Thyroid gland (tissue), 4 donors: ENCODE measurements around the gene DENND5A. TPM values are rescaled to one million over a fixed set of nuclear protein-coding genes. Genes with fewer than 3 reads are reported as not detected.
"Not testable (repeated sequence)": the region's sequence is repeated elsewhere in the genome, so short reads cannot be mapped to it uniquely, and the experiment has no call there.

Experiments used
- DNase-seq, 2 donors: peaks; one replicate each; pipeline ENCODE4 v3.0.0-alpha.2; 2019
- H3K27ac ChIP-seq, 3 donors: fragments of 200-600 bp; sonication (generic); 1 replicate in 2 of 3; 2 replicates in 1 of 3; pipeline ENCODE4 v1.5.1; 2016 to 2019; ENCODE audit warnings: mild to moderate bottlenecking in 1 of 3, moderate library complexity in 1 of 3
- H3K27me3 ChIP-seq: fragments of 200-600 bp; sonication (generic); one replicate; pipeline ENCODE4 v1.5.1; 2019
- H3K36me3 ChIP-seq, 2 donors: fragments of 200-600 bp; sonication (generic); one replicate each; pipeline ENCODE4 v1.5.1; 2016 to 2019
- H3K4me1 ChIP-seq, 2 donors: fragments of 200-600 bp; sonication (generic); one replicate each; pipeline ENCODE4 v1.5.1; 2017 to 2019
- H3K4me3 ChIP-seq, 3 donors: fragments of 200-600 bp; sonication (generic); replicated peaks in 1 of 3; 1 replicate in 2 of 3; 2 replicates in 1 of 3; pipeline ENCODE4 v1.5.1; 2016; ENCODE audit warnings: mild to moderate bottlenecking in 1 of 3
- H3K9me3 ChIP-seq: fragments of 200-600 bp; sonication (generic); one replicate; pipeline ENCODE4 v1.5.1; 2017
- POLR2A ChIP-seq, 2 donors: fragments of 450-650 bp; IDR thresholded peaks; one replicate each; pipeline ENCODE4 v1.6.1; 2017; ENCODE audit warnings: antibody characterized with exemption in 2 of 2, mild to moderate bottlenecking in 2 of 2, moderate library complexity in 1 of 2
- WGBS, 2 donors: methylation state at CpG; one replicate each; pipeline ENCODE4 v1.1.5; 2017; 5-methylcytosine and 5-hydroxymethylcytosine counted together
- intact Hi-C: fragments of 100-400 bp; cut with DNase I; formaldehyde crosslinking; loops from one replicate; pipeline ENCODE4 v1.15.1; 2023
- total RNA-seq, 4 donors: library from RNA; depleted of rRNA; stranded (reverse); fragments of >200 nt; gene quantifications; one replicate each; pipeline ENCODE4 v1.2.3, GENCODE V29; 2016
- TF ChIP-seq, protein P1 (sequence below), 6 experiments: fragments of 200-600 bp in 3 of 6; fragments of 450-650 bp in 3 of 6; sonication (generic) in 3 of 6; IDR thresholded peaks; one replicate each; pipeline ENCODE4 v1.5.1; 2016 to 2019; ENCODE audit warnings: antibody characterized with exemption in 6 of 6, mild to moderate bottlenecking in 2 of 6, inconsistent platforms in 1 of 6, moderate library complexity in 1 of 6

The DENND5A gene
- total RNA-seq, 4 donors from 2014 or later, result 45.6 to 80.8 (median 59.3) TPM

DNA sequence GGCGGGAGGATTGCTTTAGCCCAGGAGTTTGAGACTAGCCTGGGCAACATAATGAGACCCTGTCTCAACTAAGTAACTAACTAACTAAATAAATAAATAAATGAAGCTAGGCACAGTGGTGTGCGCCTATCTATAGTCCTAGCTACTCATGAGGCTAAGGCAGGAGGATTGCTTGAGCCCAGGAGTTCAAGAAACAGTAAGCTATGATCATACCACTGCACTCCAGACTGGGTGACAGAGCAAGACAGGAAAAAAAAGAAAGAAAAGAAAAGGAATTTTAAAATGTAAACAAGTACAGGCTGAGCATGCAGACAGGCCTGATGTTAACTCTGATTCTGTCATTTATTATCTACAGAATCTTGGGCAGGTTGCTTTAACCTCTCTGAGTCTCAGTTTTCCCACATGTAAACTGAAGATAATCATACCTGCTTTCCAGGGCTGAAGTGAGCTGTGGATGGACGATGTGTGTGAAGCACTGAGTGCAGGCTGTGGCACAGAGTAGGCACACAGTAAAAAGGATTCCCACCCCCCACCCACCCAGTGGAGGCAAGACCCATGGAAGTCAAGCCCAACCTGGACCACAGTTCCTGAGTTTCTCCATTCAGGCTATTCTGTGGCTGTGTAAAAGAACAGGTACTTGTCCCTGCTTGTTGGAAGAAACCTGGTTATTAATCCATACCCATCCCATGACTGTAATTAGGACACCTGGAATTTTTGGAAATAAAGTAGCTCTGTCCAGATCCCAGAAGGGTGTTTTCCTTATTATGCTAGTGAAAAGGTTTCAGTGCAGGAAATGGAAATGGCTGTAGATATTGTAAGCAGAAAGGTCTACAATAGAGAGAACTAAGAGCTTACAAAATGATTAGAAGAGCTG, 155.1 kb downstream of the DENND5A start:
- Histone ChIP-seq H3K27me3 (no peaks in the 10 kb centered on the region), H3K27ac (no peak overlapping the region), H3K4me1 (no peaks in the 10 kb centered on the region), H3K9me3 (no peaks in the 10 kb centered on the region), H3K4me3 (no peak overlapping the region), H3K36me3 (no peaks in the 10 kb centered on the region)
- TF ChIP-seq POLR2A (IDR thresholded peaks at IDR 0.05), result no peak
- TF ChIP-seq, protein P1, sequence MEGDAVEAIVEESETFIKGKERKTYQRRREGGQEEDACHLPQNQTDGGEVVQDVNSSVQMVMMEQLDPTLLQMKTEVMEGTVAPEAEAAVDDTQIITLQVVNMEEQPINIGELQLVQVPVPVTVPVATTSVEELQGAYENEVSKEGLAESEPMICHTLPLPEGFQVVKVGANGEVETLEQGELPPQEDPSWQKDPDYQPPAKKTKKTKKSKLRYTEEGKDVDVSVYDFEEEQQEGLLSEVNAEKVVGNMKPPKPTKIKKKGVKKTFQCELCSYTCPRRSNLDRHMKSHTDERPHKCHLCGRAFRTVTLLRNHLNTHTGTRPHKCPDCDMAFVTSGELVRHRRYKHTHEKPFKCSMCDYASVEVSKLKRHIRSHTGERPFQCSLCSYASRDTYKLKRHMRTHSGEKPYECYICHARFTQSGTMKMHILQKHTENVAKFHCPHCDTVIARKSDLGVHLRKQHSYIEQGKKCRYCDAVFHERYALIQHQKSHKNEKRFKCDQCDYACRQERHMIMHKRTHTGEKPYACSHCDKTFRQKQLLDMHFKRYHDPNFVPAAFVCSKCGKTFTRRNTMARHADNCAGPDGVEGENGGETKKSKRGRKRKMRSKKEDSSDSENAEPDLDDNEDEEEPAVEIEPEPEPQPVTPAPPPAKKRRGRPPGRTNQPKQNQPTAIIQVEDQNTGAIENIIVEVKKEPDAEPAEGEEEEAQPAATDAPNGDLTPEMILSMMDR (IDR thresholded peaks at IDR 0.05), result no peak
- DNase-seq, result no peak
- WGBS, 2 donors, result 92 to 96% methylated on average over 3 of the region's 3 CpGs
- intact Hi-C loops, result no loop called here

DNA sequence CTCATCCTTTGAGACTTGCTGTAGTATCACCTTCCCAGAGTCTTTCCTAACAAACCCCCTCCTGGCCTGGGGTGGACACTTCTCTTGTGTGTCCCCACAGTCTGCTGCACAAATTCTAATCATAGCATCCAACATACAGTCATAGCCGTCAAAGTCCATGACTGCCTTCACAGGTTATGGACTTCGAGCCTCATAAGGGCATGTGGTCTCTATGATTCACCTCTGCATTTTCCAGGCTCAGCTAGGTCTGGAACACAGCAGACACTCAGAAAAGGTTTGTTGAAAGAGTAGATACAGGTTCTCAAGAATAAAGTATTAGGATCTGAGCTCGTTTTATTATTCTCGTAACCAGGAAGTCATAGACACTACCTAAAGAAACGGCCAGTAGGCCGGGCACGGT, 160.6 kb downstream of the DENND5A start:
- Histone ChIP-seq H3K36me3 (no peaks in the 10 kb centered on the region), H3K27me3 (no peaks in the 10 kb centered on the region), H3K4me1 (no peaks in the 10 kb centered on the region), H3K27ac (no peak overlapping the region), H3K4me3 (no peak overlapping the region), H3K9me3 (no peaks in the 10 kb centered on the region)
- WGBS, 2 donors, result 95 to 96% methylated on average over 7 of the region's 7 CpGs
- TF ChIP-seq POLR2A (IDR thresholded peaks at IDR 0.05), result no peak
- TF ChIP-seq, protein P1 (IDR thresholded peaks at IDR 0.05), result no peak
- no peak for DNase-seq
- intact Hi-C loops, result no loop called here

DNA sequence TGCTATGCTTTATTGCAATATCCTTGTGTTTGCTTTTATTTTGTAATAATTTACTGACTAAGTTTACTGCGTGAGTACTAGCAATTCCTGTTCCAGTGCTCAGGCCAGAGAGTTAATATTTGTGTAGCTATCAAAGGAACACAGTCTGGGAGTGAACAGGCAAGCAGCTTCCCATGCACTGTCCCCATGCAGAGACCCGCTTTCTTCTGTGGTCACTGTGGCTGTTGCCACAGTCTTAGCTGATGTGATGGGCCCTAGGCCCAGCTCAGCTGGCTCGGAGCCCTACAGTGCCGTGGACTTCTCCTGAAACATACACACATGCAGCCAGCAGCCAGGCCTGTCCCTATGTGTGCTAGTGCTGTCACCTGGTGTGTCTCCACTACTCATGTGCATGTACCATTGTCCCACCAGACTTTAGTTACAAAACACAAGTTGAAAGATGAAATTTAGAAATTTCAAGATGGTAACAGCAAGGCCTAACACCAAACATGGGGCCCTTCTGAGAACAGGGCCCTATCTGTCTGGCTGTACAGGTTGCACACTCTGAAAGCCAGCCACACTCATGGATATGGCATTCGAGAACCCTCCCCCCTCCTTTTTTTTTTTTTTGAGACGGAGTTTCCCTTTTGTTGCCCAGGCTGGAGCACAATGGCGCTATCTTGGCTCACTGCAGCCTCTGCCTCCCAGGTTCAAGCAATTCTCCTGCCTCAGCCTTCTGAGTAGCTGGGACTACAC, 161.4 kb downstream of the DENND5A start:
- Histone ChIP-seq H3K36me3 (no peaks in the 10 kb centered on the region), H3K4me1 (no peaks in the 10 kb centered on the region), H3K27me3 (no peaks in the 10 kb centered on the region), H3K9me3 (no peaks in the 10 kb centered on the region), H3K4me3 (no peak overlapping the region), H3K27ac (no peak overlapping the region)
- TF ChIP-seq, protein P1 (IDR thresholded peaks at IDR 0.05), result no peak
- no peak for TF ChIP-seq POLR2A (IDR thresholded peaks at IDR 0.05)
- DNase-seq, result no peak
- intact Hi-C loops, result no loop called here
- WGBS, 2 donors, result 96% methylated on average over 6 to 7 of the region's 7 CpGs

DNA sequence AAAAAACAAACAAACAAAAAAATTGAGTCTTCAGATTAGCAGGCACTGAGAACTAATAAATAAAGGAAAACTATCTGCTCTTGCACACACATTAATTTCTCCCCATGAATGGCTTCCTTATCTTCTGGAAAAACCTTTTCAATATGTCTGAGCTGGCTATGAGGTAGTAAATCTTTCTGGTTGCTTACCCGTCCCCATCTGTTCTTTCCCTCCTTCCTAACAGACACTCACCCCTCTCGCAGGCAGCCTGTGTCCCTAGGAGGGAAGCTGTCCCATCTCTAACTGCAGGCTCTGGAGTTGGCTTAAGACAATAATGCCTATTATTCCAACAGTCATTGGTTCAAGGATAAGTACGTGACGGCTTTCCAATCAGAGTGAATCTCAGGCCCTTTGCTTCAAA, 165.5 kb downstream of the DENND5A start:
- Histone ChIP-seq H3K27ac (no peak overlapping the region), H3K36me3 (no peaks in the 10 kb centered on the region), H3K9me3 (no peaks in the 10 kb centered on the region), H3K4me1 (no peaks in the 10 kb centered on the region), H3K4me3 (no peak overlapping the region), H3K27me3 (no peaks in the 10 kb centered on the region)
- no peak for DNase-seq
- WGBS, 2 donors, result 81 to 95% methylated on average over 4 of the region's 4 CpGs
- TF ChIP-seq, protein P1 (IDR thresholded peaks at IDR 0.05), result no peak
- no peak for TF ChIP-seq POLR2A (IDR thresholded peaks at IDR 0.05)
- intact Hi-C loops, result no loop called here

DNA sequence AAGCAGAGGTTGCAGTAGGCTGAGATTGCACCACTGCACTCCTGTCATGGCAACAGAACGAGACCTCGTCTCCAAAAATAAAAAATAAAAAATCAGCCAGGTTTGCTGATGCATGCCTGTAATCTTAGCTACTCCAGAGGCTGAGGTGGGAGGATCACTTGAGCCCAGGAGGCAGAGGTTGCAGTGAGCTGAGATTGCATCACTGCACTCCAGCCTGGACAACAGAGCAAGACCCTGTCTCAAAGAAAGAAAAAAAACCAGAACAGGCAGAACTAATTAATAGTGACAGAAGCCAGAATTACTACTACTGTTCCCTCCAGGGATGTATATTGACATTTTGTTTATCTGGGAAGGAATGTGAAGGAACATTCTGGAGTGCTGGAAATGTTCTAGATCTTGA, 166.7 kb downstream of the DENND5A start:
- H3K4me3 ChIP-seq, intact Hi-C loops, H3K27me3 ChIP-seq, H3K27ac ChIP-seq, H3K9me3 ChIP-seq, DNase-seq, H3K36me3 ChIP-seq, H3K4me1 ChIP-seq: not testable (repeated sequence)
- WGBS, 2 donors, result 43 to 48% methylated on average over 2 of the region's 2 CpGs

DNA sequence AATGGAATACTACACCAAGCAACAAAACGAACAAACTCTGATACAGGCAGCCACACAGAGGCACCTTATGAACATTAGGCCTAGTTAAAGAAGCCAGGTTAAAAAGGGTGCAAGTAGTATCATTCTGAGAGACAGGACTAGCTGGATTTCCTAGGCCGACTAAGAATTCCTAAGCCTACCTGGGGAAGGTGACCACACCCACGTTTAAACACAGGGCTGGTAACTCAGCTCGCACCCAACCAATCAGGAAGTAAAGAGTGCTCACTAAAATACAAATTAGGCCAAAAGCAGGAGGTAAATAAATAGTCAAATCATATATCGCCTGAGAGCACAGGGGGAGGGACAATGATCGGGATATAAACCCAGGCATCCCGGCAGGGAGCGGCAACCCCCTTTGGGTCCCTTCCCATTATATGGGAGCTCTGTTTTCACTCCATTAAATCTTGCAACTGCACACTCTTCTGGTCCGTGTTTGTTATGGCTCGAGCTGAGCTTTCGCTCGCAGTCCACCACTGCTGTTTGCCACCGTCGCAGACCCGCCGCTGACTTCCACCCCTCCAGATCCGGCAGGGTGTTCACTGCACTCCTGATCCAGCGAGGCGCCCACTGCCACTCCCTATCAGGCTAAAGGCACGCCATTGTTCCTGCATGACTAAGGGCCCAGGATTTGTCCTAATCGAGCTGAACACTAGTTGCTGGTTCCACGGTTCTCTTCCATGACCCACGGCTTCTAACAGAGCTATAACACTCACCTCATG, 167.8 kb downstream of the DENND5A start:
- H3K36me3 ChIP-seq, H3K27ac ChIP-seq, intact Hi-C loops, H3K27me3 ChIP-seq, H3K9me3 ChIP-seq, DNase-seq, H3K4me1 ChIP-seq, H3K4me3 ChIP-seq: not testable (repeated sequence)
- 90 to 91% methylated on average over 23 of the region's 23 CpGs for WGBS, 2 donors
